Endothelial cell of umbilical vein (primary cell): Measurements from ENCODE around the gene ACE. TPM values are rescaled to one million over a fixed set of nuclear protein-coding genes. Genes with fewer than 3 reads are reported as not detected.

ENCODE experiments used
- BruUV-seq: library from RNA; stranded (reverse); fragments of 400-500 nt; replicated peaks from 2 replicates; lab custom pipeline; 2021; lab: Mats Ljungman, UMichigan
- CTCF ChIA-PET: fragments of 300-600, 350-600 bp; sonication (Branson Sonifier 250); formaldehyde crosslinking; loops from one replicate; lab custom pipeline; 2021; ENCODE audit warnings: antibody characterized with exemption, inconsistent platforms; lab: Charles Lee
- POLR2A ChIA-PET: fragments of 300-600, 350-600 bp; sonication (Branson Sonifier 250); formaldehyde crosslinking; loops from one replicate; lab custom pipeline; 2021; ENCODE audit warnings: antibody characterized with exemption, inconsistent platforms; lab: Charles Lee
- DNase-seq: peaks from one replicate; pipeline ENCODE4 v3.0.0-alpha.2; 2011; ENCODE audit warnings: low read depth, low spot score
- FAIRE-seq: peaks from 2 replicates; lab custom pipeline; 2011; peaks lifted over from hg19 to GRCh38; lab: Jason Lieb, UNC
- H2AFZ ChIP-seq: 2 replicates; pipeline ENCODE4 v1.6.0; 2012; ENCODE audit warnings: low read depth, low read length, control low read depth, inconsistent platforms
- H3K27ac ChIP-seq: 2 replicates; pipeline ENCODE4 v1.5.1; 2011; ENCODE audit warnings: low read depth, mild to moderate bottlenecking, control low read depth, low read length, moderate library complexity; ENCODE audit not compliant: insufficient read depth
- H3K27me3 ChIP-seq, 2 experiments: 2 replicates each; pipeline versions ENCODE4 v1.6.0 to v1.6.1; 2011; ENCODE audit warnings: low read length in 2 of 2, mixed read lengths in 1 of 2; ENCODE audit not compliant: control insufficient read depth in 2 of 2, insufficient read depth in 2 of 2
- H3K36me3 ChIP-seq, 2 experiments: 2 replicates in 1 of 2; 3 replicates in 1 of 2; pipeline ENCODE4 v1.5.1; 2011; ENCODE audit warnings: low read length in 2 of 2, mild to moderate bottlenecking in 1 of 2, moderate library complexity in 1 of 2; ENCODE audit not compliant: control insufficient read depth in 2 of 2, insufficient read depth in 2 of 2; ENCODE audit errors: extremely low read depth in 1 of 2
- H3K4me1 ChIP-seq: 3 replicates; pipeline ENCODE4 v1.5.1; 2011; ENCODE audit warnings: mild to moderate bottlenecking, low read length; ENCODE audit not compliant: control insufficient read depth, insufficient read depth; ENCODE audit errors: extremely low read depth
- H3K4me2 ChIP-seq: 2 replicates; pipeline ENCODE4 v1.6.1; 2011; ENCODE audit warnings: low read length, control low read depth, mixed read lengths; ENCODE audit not compliant: insufficient read depth
- H3K4me3 ChIP-seq, 3 experiments: fragments of 200-600 bp in 1 of 3; sonication (generic), shearing (Covaris generic) in 1 of 3; replicated peaks in 1 of 3; 2 replicates each; pipeline ENCODE4 v1.5.1; 2011 to 2016; ENCODE audit warnings: control low read depth in 3 of 3, low read length in 3 of 3, mild to moderate bottlenecking in 2 of 3, inconsistent platforms in 1 of 3, low read depth in 1 of 3, moderate library complexity in 1 of 3; ENCODE audit not compliant: insufficient read depth in 1 of 3
- H3K79me2 ChIP-seq: 2 replicates; pipeline ENCODE4 v1.6.0; 2012; ENCODE audit warnings: low read length, inconsistent platforms; ENCODE audit not compliant: control insufficient read depth, insufficient read depth
- H3K9ac ChIP-seq: replicated peaks from 2 replicates; pipeline ENCODE3; 2011; ENCODE audit warnings: low read length, control low read depth; ENCODE audit not compliant: insufficient read depth; ENCODE audit errors: extremely low read depth
- H3K9me1 ChIP-seq: replicated peaks from 3 replicates; pipeline ENCODE4 v1.6.0; 2011; ENCODE audit warnings: mild to moderate bottlenecking, low read length; ENCODE audit not compliant: control insufficient read depth, insufficient read depth; ENCODE audit errors: extremely low read depth
- H3K9me3 ChIP-seq: replicated peaks from 2 replicates; pipeline ENCODE4 v1.5.1; 2012; ENCODE audit warnings: low read length, inconsistent platforms; ENCODE audit not compliant: control insufficient read depth, insufficient read depth
- H4K20me1 ChIP-seq: replicated peaks from 2 replicates; pipeline ENCODE3; 2011; ENCODE audit warnings: mild to moderate bottlenecking, low read length; ENCODE audit not compliant: control insufficient read depth, insufficient read depth; ENCODE audit errors: extremely low read depth
- EZH2 ChIP-seq: IDR thresholded peaks from 2 replicates; pipeline ENCODE4 v1.6.1; 2012; ENCODE audit warnings: borderline replicate concordance, low read depth, mild to moderate bottlenecking, moderate library complexity, low read length, inconsistent platforms; ENCODE audit not compliant: severe bottlenecking
- FOS ChIP-seq: IDR thresholded peaks from 2 replicates; pipeline ENCODE4 v1.6.1; 2011; ENCODE audit warnings: mild to moderate bottlenecking, low read length, moderate library complexity, borderline replicate concordance; ENCODE audit not compliant: insufficient read depth
- GATA2 ChIP-seq: IDR thresholded peaks from 2 replicates; pipeline ENCODE4 v1.7.0; 2011; ENCODE audit warnings: low read depth, mild to moderate bottlenecking, moderate library complexity, mixed read lengths, low read length; ENCODE audit not compliant: insufficient read length, insufficient read depth
- JUN ChIP-seq: IDR thresholded peaks from 2 replicates; pipeline ENCODE4 v1.6.1; 2011; ENCODE audit warnings: borderline replicate concordance, low read depth; ENCODE audit not compliant: insufficient read length, insufficient read depth
- MYC ChIP-seq: IDR thresholded peaks from one replicate; pipeline ENCODE4 v1.6.1; 2011; ENCODE audit warnings: mild to moderate bottlenecking, low read depth, low read length
- POLR2A ChIP-seq: IDR thresholded peaks from 2 replicates; pipeline ENCODE4 v1.6.1; 2012; ENCODE audit warnings: low read depth, mild to moderate bottlenecking, control low read depth, low read length
- POLR2AphosphoS5 ChIP-seq: IDR thresholded peaks from 2 replicates; pipeline ENCODE4 v1.6.1; 2012; ENCODE audit warnings: low read depth, mild to moderate bottlenecking, control low read depth, low read length, moderate library complexity; ENCODE audit not compliant: insufficient read depth
- dilution Hi-C: fragments of 300-500 bp; cut with MboI; formaldehyde crosslinking; loops from one replicate; pipeline ENCODE4 v1.15.0; 2019; ENCODE audit warnings: low sequenced_read_pairs; ENCODE audit not compliant: extremely low pct_ligation_motif_present
- intact Hi-C: fragments of 100-400 bp; cut with micrococcal nuclease; formaldehyde crosslinking; loops from one replicate; pipeline ENCODE4 v1.10.0; 2022
- polyA plus RNA-seq, 4 experiments: library from polyadenylated mRNA; depleted of rRNA in 3 of 4; stranded (reverse) in 3 of 4; unstranded in 1 of 4; fragments of >200 nt; gene quantifications; 2 replicates each; pipeline versions ENCODE4 v1.2.1 to v1.2.3, GENCODE V29; 2011 to 2012; ENCODE audit warnings: missing spikeins in 1 of 4
- total RNA-seq: library from RNA; stranded (reverse); gene quantifications from 2 replicates; pipeline ENCODE4 v1.2.3, GENCODE V29; 2021
- TF ChIP-seq, protein P1 (sequence below): IDR thresholded peaks from 2 replicates; pipeline ENCODE4 v1.6.1; 2011; ENCODE audit not compliant: insufficient read depth, insufficient read length
- TF ChIP-seq, protein P2 (sequence below), 2 donors: IDR thresholded peaks; 1 replicate in 1 of 2; 2 replicates in 1 of 2; pipeline ENCODE4 v1.5.1; 2011; ENCODE audit warnings: low read length in 2 of 2, mild to moderate bottlenecking in 2 of 2, moderate library complexity in 2 of 2, control low read depth in 1 of 2, inconsistent platforms in 1 of 2, low read depth in 1 of 2; ENCODE audit not compliant: insufficient read depth in 1 of 2; ENCODE audit errors: extremely low read depth in 1 of 2

The ACE gene
- total and polyA plus RNA-seq, 2 donors (not counting 3 experiments of a cell fraction or from before 2014, with no cell fraction given): 63.4 to 207 TPM

DNA sequence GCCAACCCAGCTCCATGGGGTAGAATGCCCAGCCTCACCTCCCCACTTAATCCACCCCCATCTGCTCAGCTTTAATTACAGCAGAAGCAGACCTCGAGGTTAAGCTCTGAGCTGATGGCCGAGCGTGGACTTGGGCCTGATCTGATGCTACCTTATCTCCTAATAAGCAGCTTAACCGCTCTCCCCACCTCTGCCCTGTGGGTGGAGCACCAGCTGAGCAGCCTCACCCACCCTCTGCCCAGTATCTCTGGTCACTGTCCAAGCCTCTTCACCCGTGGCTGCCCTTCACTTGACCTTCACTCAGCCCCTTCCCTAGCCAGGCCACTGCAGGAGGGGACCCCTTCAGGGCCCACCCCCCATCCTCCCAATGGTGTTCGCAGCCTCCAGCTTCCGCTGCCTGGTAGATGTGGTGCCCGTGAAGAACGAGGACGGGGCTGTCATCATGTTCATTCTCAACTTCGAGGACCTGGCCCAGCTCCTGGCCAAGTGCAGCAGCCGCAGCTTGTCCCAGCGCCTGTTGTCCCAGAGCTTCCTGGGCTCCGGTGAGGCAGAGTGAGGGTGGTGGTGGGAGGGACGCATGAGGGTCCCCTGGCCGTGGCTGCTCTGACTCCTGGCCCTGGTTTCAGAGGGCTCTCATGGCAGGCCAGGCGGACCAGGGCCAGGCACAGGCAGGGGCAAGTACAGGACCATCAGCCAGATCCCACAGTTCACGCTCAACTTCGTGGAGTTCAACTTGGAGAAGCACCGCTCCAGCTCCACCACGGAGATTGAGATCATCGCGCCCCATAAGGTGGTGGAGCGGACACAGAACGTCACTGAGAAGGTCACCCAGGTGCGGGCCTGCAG lies 53.1 kb downstream of the ACE start:
- TF ChIP-seq JUN (no peak), GATA2 (no peak), MYC (no peak), EZH2 (no peak), FOS (no peak), POLR2A (no peak), POLR2AphosphoS5 (no peak)
- TF ChIP-seq, protein P1, sequence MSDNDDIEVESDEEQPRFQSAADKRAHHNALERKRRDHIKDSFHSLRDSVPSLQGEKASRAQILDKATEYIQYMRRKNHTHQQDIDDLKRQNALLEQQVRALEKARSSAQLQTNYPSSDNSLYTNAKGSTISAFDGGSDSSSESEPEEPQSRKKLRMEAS: no peak
- TF ChIP-seq, protein P2, sequence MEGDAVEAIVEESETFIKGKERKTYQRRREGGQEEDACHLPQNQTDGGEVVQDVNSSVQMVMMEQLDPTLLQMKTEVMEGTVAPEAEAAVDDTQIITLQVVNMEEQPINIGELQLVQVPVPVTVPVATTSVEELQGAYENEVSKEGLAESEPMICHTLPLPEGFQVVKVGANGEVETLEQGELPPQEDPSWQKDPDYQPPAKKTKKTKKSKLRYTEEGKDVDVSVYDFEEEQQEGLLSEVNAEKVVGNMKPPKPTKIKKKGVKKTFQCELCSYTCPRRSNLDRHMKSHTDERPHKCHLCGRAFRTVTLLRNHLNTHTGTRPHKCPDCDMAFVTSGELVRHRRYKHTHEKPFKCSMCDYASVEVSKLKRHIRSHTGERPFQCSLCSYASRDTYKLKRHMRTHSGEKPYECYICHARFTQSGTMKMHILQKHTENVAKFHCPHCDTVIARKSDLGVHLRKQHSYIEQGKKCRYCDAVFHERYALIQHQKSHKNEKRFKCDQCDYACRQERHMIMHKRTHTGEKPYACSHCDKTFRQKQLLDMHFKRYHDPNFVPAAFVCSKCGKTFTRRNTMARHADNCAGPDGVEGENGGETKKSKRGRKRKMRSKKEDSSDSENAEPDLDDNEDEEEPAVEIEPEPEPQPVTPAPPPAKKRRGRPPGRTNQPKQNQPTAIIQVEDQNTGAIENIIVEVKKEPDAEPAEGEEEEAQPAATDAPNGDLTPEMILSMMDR (IDR thresholded peaks at IDR 0.05; ENCODE audit: extremely low read depth in 1 of 2, insufficient read depth in 1 of 2, low read depth in 1 of 2, low read length in 2 of 2): no peak
- Histone ChIP-seq H3K79me2 (no peaks in the 10 kb centered on the region), H2AFZ (no peak overlapping the region), H3K36me3 (no peaks in the 10 kb centered on the region), H3K9ac (no peak overlapping the region), H3K4me3 (no peak overlapping the region), H4K20me1 (no peaks in the 10 kb centered on the region), H3K27ac (no peak overlapping the region), H3K4me2 (no peak overlapping the region), H3K27me3 (peaks cover 0 to 2% of the 10 kb centered on the region in 2 experiments), H3K9me3 (no peaks in the 10 kb centered on the region), H3K9me1 (no peaks in the 10 kb centered on the region), H3K4me1 (no peaks in the 10 kb centered on the region)
- FAIRE-seq: no peak
- CTCF ChIA-PET: interaction anchor here (1.1 to 1.2 kb wide), 2 partner anchors 13 to 42 kb away, joined by 4 read pairs; no protein-coding TSS in a partner anchor
- POLR2A ChIA-PET: no interaction called here
- BruUV-seq: no TSS peak
- dilution Hi-C loops (no loop called here), intact Hi-C loops (no loop called here)
- DNase-seq: no peak
